AG20443 (cell line): ENCODE measurements around the gene ZNF460.
A peak's percentile ranks its signal among the peaks of the same experiment; 100 is the strongest.

Experiments
- DNase-seq: peaks from one replicate; pipeline ENCODE4 v3.0.0; 2012; ENCODE audit warnings: low spot score, mixed read lengths

Gene ZNF460

DNA sequence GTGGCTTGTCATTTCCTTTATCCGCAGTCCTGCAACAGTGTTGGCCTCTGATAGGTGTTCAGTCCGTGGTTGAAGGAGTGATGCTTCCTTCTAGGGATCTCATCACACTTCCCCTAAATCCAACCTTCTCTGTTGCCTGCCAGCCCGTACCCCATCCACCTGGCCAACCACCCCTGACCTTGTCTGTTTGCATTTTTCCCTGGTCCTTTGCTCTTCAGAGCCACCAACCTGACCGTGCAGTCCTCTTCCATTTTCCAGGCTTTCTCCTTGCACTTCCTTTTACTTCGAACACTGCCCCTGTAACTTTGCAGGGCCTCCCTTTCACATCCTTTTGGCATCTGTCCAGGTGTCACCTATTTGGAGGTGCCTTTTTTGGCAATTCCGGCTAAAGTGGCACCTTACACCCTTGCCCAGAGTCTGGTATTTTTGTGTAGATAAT, 696 bp downstream of the ZNF460 start:
- DNase-seq = no peak

DNA sequence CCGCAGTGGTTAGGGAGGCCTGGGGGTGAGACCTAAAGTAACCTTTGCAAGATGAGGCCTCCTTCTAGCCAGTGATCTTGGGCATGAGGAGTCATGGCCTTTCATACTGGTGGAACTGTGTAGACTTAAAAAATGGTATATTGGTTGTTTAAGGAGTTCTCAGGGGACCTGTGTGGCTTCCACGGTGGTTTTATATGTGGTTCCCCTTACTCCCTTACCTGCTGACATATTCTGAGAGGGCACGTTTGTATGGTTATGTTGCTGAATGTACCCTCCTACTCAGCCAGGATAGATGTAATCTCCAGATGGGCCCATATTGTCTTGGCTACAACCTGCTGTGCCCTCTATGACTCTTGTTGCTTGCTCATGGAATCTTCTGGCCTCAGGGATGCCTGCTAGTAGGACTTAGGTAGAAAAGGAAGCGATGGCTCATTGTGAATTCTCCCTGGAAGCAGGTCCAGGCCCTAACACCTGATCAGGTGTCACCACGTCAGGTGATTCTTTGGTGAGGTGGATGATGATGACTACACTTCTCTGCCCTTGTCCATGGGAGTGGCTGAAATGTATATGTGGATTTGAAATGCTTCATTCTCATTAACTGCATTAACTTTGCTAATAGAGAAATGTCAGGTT, 1.8 kb downstream of the ZNF460 start:
- DNase-seq = no peak

GRCh38 chr19:57288373-57288772, 8.1 kb downstream of the ZNF460 start:
- DNase-seq = no peak

DNA sequence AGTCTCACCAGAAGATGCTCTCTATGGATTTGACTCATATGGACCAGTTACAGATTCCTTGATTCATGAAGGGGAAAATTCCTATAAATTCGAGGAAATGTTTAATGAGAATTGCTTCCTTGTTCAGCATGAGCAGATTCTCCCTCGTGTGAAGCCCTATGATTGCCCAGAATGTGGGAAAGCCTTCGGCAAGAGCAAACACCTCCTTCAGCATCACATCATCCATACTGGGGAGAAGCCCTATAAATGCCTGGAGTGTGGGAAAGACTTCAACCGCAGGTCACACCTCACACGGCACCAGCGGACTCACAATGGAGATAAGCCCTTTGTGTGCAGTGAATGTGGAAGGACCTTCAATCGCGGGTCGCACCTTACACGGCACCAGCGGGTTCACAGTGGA, 10.7 kb downstream of the ZNF460 start:
- no peak for DNase-seq

GRCh38 chr19:57292547-57292946, 12.3 kb downstream of the ZNF460 start:
- DNase-seq = no peak

- DNase-seq = no peak
Observed at GRCh38 chr19:57293719-57294118, 13.4 kb downstream of the ZNF460 start.

- peak; percentile 61 for DNase-seq
Observed at GRCh38 chr19:57302020-57302465, 21.8 kb downstream of the ZNF460 start.

- no peak for DNase-seq
Observed at GRCh38 chr19:57302727-57303401, 22.6 kb downstream of the ZNF460 start.

DNA sequence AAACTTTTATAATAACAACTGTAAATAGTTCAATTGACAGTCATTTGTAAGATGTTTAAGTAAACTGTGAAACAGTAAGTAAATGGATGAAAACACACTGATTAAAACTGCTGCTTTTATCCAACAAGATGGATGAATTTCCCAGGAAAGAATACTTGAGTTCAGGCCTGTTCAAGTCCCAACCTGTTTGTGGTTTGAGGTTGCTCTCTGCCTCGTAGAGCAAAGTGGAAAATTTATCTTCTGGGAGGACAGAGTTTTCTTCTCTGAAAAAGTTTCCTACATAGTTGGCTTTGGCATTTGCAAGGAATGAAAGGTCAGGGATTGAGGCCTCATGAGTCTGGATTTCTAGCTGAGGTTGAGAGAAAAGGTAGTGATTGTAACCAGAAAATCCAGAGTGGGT, 24.8 kb downstream of the ZNF460 start:
- DNase-seq = no peak

DNA sequence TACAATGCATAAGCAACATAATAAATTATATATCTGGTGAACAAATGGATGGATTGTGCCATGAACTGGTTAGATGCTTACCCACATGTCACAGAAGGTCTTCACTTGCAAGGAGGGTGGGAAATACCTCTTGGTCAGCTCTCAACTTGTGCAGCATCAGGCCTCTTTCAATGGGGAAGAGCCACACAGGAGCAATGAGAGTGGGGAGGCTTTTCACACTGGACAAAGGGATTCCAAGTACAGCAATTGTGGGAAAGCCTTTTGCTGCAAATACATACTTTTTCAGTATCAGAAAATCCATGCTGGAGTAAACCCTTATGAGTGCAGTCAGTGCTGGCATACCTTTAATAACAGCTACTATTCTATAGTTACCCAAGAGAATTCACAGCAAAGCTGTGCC, 28.2 kb downstream of the ZNF460 start:
- DNase-seq = no peak

- DNase-seq = no peak
Observed at GRCh38 chr19:57310792-57311191, 30.5 kb downstream of the ZNF460 start.

DNA sequence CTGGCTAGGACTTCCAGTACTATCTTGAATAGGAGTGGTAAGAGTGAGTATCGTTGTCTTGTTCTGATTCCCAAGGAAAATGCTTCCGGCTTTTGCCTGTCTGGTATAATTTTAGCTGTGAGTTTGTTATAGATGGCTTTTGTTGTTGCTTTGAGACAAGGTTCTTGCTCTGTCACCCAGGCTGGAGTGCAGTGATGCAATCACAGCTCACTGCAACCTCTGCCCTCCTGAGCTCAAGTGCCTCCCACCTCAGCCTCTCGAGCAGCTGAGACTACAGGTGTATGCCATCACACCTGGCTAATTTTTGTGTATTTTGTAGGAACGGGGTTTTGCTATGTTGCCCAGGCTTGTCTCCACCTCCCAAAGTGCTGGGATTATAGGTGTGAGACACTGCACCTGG, 33.9 kb downstream of the ZNF460 start:
- no peak for DNase-seq

DNA sequence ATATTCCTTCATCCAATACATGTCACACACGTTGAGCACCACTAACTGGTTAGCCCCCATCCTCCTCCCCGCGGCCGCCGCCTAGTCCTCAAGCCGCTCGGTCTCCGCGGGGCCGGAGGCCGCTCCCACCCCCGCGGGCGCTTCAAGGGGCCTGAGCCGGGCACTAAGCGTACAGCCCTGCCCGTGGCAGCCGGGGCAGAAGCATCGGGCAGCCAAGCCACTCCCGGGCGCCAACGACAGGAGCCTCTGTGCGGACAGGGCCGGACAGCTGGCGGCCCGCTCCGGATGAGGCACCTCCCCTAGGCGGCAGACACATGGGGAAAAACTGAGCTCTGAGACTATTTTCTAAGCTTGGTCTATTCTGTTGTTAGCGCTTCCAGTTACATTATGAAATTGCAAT, 37.2 kb downstream of the ZNF460 start:
- peak; percentile 24 for DNase-seq

DNA sequence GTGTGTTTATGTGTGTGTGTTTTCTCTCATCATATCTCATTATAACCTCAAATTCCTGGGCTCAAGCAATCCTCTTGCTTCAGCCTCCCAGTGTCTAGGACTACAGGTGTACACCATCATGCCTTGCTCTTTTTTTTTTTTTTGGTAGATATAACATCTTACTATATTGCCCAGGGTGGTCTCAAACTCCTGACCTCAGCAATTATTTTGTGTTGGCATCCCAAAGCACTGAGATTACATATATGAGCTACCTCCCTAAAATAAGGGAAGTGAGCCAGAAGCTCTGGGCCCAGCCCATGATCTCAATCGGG, 39.5 kb downstream of the ZNF460 start:
- DNase-seq = no peak

- peak; percentile 99 for DNase-seq
Observed at GRCh38 chr19:57320180-57321084, 40.1 kb downstream of the ZNF460 start, which contains the start of gene ZNF543. TSS of gene ZNF543 (plus strand) at chr19:57320472. CDS start at chr19:57320854, 382 bp downstream.

GRCh38 chr19:57321116-57321515, 40.8 kb downstream of the ZNF460 start:
- no peak for DNase-seq

DNA sequence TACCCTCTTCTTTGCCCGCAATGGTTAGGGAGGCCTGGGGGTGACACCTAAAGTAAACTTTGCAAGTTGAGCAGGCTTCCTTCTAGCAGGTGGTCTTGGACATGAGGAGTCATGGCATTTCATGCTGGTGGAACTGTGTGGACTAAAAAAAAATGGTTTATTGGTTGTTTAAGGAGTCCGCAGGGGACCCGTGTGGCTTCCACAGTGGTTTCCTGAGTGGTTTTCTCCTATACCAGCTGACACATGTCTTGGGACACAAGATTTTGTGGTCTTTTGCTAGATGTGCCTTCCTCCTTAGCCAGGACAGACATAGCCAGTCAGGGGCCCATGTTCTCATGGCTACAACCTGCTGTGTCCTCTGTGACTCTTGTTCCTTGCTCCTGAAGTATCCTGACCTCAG, 41.5 kb downstream of the ZNF460 start:
- no peak for DNase-seq

- DNase-seq = no peak
Observed at GRCh38 chr19:57324992-57325391, 44.7 kb downstream of the ZNF460 start.

- no peak for DNase-seq
Observed at GRCh38 chr19:57327993-57328392, 47.7 kb downstream of the ZNF460 start.

DNA sequence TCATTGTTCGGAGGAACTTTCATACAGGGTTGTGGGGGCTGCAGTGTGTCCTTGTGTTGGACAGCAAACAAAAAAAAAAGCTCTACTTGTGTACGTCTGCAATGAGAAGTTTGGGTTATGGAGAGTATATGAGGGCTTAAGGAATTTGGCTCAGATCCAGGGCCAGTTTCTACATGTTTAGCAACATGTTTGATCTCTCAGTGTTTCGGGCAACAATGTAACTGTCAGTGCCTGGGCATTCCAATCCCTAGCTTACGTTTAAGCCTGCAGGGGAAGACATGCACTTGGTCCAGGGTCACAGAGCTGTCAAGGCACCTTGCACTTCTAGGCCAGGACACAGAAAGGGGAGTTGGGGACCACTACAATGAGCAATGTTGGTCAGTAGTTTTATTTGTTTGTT, 53.9 kb downstream of the ZNF460 start:
- no peak for DNase-seq

DNA sequence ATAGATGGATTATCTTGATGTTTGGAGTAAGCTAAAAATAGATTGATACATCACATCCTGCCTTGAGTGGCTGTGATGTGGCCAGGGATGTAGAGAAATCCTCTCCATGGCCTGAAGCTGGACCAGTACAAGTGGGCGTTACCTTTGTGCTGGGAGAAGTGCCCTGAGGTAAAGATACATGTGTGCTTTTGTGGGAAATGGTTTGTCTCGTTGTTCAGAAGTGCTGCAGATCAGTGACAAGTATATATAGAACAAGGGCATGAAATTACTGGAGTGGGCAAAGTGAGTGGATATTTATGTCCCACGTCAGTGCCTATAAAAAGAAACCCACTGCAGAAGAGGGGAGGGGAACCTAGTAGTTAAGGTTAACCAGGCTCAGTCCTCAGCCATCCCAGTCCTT, 58.6 kb downstream of the ZNF460 start:
- DNase-seq = no peak

DNA sequence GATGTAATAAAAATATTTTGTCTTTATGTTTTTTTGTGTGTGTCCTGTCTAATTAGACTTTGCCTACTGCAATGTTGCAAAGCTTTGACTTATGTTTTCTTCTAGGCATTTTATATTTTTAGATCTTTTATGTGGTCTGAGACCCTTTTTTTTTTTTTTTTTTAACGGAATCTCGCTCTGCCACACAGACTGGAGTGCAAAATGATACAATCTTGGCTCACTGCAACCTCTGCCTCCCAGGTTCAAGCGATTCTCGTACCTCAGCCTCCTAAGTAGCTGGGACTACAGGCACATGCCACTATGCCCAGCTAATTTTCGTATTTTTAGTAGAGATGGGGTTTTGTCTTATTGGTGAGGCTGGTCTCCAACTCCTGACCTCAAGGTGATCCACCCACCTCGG, 62.3 kb downstream of the ZNF460 start:
- DNase-seq = no peak
